Measurements from ENCODE around the gene FER.
"Not testable (repeated sequence)": the region's sequence is repeated elsewhere in the genome, so short reads cannot be mapped to it uniquely, and the experiment has no call there.

Gene FER

GRCh38 chr5:109052216-109052615, 304.5 kb downstream of the FER start:
- not testable (repeated sequence) for DNase-seq

GRCh38 chr5:109053995-109054417, 306.3 kb downstream of the FER start:
- no peak for DNase-seq

DNA sequence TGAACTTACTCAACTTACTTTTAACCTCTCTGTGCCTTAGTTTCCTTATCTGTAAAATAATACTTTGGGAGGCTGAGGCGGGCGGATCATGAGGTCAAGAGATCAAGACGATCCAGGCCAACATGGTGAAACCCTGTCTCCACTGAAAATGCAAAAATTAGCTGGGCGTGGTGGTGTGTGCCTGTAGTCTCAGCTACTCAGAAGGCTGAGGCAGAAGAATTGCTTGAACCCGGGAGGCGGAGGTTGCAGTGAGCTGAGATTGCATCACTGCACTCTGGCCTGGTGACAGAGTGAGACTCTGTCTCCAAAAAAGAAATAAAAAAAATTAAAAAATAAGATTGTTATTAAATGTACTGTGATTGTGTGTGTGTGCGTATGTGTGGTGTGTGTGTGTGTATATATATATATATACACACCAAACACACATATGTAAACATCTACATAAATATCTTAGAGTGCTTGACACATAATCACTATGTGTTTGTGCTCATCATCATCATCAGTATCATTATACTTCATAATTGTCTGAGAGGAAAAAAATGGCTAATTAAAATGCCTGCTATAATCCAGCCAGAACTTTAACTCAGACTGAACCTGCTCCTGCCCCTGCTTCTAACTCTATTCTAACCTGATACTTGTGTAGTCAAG, 312.8 kb downstream of the FER start:
- DNase-seq: no peak

DNA sequence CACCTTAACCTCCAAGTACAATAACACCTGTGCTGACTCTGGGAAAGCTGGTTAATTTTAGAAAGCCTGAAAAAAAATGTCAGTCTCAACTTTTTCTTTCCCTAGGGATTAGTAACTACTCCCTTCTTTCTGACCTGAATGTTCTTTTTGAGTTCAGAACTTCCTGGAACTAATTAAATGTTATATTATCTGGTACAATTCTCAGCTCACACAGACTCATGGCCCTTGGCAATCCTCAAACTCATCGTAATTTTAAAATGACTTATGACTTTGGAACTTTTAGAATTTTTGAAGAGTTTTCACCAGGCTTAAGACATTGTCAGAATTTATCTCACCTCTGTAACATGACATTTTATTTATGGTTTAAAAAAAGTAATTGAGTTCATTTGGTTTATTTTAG, 315.0 kb downstream of the FER start:
- DNase-seq: no peak

GRCh38 chr5:109063223-109063622, 315.5 kb downstream of the FER start:
- DNase-seq: no peak

DNA sequence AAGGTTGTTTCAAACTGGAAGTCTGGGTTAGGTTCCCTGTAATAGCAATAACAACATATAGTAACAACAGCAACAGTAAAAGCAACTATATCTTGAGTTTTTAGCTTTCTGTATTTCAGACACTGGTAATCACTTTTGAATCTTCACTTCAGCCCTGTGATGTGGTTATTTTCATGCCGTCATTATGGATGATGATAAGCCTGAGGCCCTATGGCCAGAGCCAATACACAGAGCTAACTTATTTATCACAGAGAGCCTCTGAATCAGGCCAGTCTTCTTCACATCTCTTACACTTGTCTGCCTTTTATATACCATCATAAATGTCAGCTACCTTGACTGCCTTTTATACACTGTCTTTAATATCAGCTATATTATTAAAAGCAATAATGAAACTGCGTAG, 329.0 kb downstream of the FER start:
- no peak for DNase-seq

- no peak for DNase-seq
Measured at GRCh38 chr5:109078448-109078847, 330.8 kb downstream of the FER start.

DNA sequence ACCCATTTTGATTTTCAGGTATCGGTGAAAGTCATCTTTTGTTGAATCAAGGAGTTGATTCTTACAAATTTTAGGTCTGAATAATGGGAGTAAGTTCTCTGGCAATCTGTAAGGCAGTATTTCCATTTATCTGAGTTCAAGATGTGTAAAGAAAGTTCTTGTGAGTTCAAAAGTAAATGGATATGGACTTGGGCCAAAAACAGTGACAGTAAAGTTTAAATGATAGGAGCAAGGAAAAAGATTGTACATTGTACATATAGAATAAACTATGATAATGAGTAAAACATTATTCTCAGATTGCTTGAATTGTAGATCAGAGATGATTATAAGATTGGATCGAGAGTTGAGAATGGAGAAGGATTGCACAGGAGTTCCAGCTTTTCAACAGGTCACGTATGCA, 332.8 kb downstream of the FER start:
- no peak for DNase-seq

DNA sequence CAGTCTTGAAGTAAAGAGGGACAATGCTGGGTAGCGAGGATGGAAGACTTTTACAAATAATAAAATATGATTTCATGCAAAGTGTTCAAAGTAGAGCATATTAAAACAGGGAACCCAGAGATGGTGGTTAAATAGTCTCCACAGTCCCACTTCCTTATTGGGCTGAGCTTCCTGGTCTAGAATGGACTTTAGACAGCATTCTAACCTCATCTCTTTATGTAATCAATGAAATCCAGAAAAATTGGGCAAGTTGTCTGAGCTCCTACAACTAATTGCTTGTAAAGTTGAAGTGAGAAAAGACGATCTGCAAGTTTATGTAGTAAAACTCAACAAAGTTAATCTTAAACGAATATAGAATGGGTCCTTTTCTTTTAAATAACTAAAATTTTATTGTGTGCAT, 333.2 kb downstream of the FER start:
- DNase-seq: no peak

GRCh38 chr5:109083937-109084336, 336.2 kb downstream of the FER start:
- DNase-seq: no peak

DNA sequence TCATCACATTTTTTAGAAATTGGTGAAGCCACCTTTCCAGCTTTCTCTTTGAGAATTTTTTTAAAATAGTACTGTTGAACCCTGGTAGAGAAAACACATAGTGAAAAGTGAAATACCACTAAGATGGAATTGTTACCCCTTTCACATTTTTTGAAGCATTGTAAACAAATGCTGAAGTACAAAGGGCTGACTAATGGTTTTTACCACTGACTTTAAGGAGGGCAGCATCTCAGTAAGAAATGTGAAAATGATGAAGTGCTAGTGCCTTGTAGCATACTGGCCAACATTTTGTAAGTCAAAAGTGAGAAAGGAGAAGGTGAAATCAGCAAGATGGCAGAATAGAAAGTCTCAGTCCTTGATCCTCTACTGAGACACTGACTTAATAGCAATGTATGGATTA, 341.5 kb downstream of the FER start:
- no peak for DNase-seq

DNA sequence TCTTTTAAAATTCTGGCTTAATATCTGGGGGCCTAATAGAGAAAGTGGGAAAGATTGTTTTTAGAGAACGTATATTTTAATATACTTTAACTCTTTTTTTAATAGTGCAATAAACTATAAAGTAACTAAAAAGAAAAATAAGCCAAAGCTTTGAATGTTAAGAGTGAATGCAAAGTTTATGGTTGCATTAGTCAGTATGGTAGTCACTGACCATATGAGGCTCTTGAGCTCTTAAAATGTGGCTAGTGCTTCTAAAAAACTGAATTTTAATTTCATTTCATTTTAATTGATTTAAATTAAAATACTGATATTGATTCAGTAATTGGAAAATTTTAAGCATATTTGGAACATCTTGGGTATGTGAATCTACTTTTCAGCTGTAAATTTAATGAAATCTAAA, 351.4 kb downstream of the FER start:
- no peak for DNase-seq

- no peak for DNase-seq
Measured at GRCh38 chr5:109100971-109101370, 353.3 kb downstream of the FER start.

DNA sequence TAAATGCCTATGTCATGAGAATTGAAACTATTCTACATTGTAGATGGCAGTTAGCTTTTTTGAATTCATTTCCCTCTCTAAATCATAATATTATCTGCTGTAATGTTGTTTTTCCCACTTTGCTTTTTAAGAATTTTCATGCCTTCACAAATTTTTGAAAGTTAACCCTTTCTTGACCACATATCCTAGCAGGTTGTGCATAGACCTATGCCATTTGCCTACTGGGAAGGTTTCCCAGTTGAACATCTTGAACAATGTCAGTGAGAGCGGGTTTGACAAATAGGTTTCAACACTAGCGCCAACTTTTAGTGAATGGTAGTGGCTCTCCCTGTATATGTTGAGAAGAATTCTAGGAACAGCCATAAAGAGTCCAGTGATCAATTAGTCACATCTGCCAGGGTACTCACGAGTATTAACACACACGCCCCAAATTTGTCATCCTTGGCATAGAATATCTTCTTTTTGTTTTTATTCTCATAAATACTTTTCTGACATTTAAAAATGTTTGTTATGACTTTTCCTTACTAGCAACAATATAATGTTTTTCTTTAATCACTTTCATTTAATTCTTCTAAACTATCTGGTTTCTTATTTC, 354.5 kb downstream of the FER start:
- no peak for DNase-seq

DNA sequence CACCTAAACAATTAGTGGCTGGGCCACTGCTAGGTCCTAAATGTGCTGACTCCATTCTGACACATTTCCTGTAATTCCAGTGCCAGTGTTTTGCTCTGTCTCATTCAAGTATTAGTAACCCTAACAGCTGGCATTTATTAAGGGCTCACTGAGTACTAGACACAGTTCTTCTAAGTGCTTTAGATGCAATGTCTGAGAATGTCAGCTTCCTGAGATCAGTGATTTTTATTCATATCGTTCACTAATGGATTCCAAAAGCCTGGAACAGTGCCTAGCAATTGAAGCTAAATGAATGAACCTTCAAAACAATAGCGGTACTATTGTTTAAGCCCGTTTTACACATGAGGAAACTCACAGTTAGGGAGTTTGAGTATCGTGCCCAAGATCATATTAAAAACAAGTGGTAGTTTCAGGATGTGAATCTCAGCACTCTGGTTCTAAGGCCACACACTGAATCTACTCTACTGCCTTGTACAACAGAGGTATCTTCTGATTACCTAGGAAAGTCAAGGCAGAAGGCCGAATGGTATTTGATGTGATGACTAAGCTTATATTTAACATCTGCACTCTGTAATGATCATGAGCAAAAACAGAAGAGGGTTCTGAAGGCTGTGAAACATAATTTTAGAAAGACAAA, 358.1 kb downstream of the FER start:
- DNase-seq: no peak

DNA sequence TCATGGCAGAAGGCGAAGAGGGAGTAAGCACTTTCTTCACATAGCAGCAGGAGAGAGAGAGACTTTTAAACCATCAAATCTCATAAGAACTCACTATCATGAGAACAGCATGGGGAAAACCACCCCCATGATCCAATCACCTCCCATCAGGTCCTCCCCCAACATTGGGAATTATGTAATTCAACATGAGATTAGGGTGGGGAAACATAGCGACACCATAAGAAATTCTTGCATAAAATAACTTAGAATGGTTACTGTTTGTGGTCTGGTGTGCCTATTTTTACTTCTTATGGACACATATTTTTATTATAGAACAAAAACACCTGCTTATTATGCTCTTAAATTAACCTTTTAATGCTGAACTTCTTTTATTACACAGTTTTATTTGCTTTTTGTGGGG, 364.0 kb downstream of the FER start:
- DNase-seq: no peak

- DNase-seq: no peak
Measured at GRCh38 chr5:109113608-109114007, 365.9 kb downstream of the FER start.

DNA sequence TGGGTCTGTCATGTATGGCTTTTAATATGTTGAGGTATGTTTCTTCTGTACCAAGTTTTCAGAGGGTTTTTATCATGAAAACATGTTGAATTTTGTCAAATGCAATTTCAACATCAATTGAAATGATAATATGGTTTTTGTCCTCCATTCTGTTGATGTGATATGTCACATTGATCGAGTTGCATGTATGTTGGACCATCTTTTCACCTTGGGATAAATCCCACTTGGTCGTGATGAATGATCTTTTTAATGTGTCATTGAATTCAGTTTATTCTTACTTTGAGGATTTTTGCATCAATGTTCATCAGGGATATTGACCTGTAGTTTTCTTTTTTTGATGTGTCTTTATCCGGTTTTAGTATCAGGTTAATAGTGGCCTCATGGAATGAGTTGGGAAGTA, 373.5 kb downstream of the FER start:
- no peak for DNase-seq

GRCh38 chr5:109125755-109126429, 378.2 kb downstream of the FER start:
- peak; percentile 71 for DNase-seq

DNA sequence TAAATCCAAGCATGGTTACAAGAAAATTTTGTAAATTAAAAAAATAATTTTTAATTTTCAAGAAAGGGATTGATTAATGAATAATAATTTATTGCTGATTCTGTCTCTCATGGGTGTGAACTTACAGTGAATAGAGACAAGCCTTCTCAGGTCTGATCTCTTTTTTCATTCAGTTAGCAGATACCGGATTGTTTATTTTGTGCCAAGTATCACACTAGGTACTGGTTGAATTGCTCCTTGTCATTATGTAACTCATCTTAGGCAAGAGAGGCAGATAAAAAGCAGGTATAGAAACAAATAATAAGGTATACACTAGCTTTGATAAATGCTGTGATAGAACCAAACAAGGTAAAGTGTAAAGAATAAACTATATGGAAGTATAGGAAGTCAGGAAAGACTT, 378.8 kb downstream of the FER start:
- no peak for DNase-seq

- no peak for DNase-seq
Measured at GRCh38 chr5:109136906-109137305, 389.2 kb downstream of the FER start.

GRCh38 chr5:109141222-109142200, 393.8 kb downstream of the FER start:
- DNase-seq: no peak

DNA sequence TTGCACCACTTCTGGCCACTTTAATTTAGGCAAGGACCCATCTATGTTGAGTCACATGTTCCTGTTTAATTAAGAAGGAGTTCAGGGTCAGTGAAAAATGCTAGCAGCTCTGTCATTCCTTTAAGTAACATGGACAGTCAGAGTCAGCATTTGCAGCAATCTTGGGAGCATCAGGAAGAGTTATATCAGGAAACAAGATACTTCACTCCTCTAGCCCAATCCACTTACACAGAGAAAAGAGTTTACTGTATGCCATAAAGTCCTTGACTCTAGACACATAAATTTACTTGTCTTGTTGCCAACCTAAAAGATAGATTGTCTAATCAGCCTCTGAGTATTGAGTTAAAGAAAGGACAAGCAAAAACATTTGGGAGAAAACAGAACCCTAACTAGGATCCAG, 395.3 kb downstream of the FER start:
- no peak for DNase-seq

All from NCI-H187 treated with DMSO at 0.1 percent for 48 hours (cell line).